Prostate gland (tissue), 2 donors: ENCODE data around the gene FFAR4.

Experiments
- CTCF ChIP-seq, 4 experiments: fragments of 200-600 bp in 2 of 4; fragments of 450-650 bp in 2 of 4; sonication (generic) in 2 of 4; IDR thresholded peaks; 1 replicate in 3 of 4; 2 replicates in 1 of 4; pipeline ENCODE4 v1.5.1; 2016 to 2019; ENCODE audit warnings: antibody characterized with exemption in 4 of 4, mild to moderate bottlenecking in 2 of 4, moderate library complexity in 2 of 4
- POLR2A ChIP-seq: fragments of 450-650 bp; IDR thresholded peaks from one replicate; pipeline ENCODE4 v1.6.1; 2016; ENCODE audit warnings: antibody characterized with exemption, mild to moderate bottlenecking

- TF ChIP-seq POLR2A: no peak
- no peak for TF ChIP-seq CTCF (IDR thresholded peaks at IDR 0.05)
These were observed 62.4 kb downstream of the FFAR4 start for GRCh38 chr10:93628858-93629257.
